Activated gamma-delta T cell treated with Interleukin-2 at 50 U/mL for 16 hours (primary cell): ENCODE measurements around the gene ABCC11.
"Not testable (repeated sequence)": the region's sequence is repeated elsewhere in the genome, so short reads cannot be mapped to it uniquely, and the experiment has no call there.

ENCODE experiments used
- DNase-seq: peaks from one replicate; pipeline ENCODE4 v3.0.0-alpha.2; 2020

Gene ABCC11

GRCh38 chr16:48244863-48245195, 2.5 kb downstream of the ABCC11 start:
- no peak for DNase-seq

GRCh38 chr16:48244080-48244862, 3.1 kb downstream of the ABCC11 start, which contains the start of gene LONP2:
TSS of gene LONP2 (plus strand) at chr16:48244300. CDS start at chr16:48244389, 89 bp downstream.
- peak; percentile 88 for DNase-seq

- DNase-seq, result not testable (repeated sequence)
These were observed 7.2 kb downstream of the ABCC11 start for GRCh38 chr16:48240147-48240546.

GRCh38 chr16:48236286-48236685, 11.1 kb downstream of the ABCC11 start:
- no peak for DNase-seq

- DNase-seq, result no peak
These were observed 11.7 kb downstream of the ABCC11 start for GRCh38 chr16:48235556-48236136.

GRCh38 chr16:48235058-48235555, 12.2 kb downstream of the ABCC11 start:
- no peak for DNase-seq

- DNase-seq, result no peak
These were observed 12.7 kb downstream of the ABCC11 start for GRCh38 chr16:48234630-48235029.

GRCh38 chr16:48232493-48233040, 14.8 kb downstream of the ABCC11 start:
- DNase-seq, result no peak

- DNase-seq, result peak; percentile 6
These were observed 15.4 kb downstream of the ABCC11 start for GRCh38 chr16:48231727-48232492.

- DNase-seq, result no peak
These were observed 21.9 kb downstream of the ABCC11 start for GRCh38 chr16:48225456-48225855.

GRCh38 chr16:48223490-48223889, 23.8 kb downstream of the ABCC11 start:
- no peak for DNase-seq

- DNase-seq, result no peak
These were observed 26.4 kb downstream of the ABCC11 start for GRCh38 chr16:48220891-48221290.

- no peak for DNase-seq
These were observed 28.9 kb downstream of the ABCC11 start for GRCh38 chr16:48218473-48218872.

- no peak for DNase-seq
These were observed 29.6 kb downstream of the ABCC11 start for GRCh38 chr16:48217708-48218107.

GRCh38 chr16:48215738-48216137, 31.6 kb downstream of the ABCC11 start:
- DNase-seq, result no peak

- DNase-seq, result no peak
These were observed 35.3 kb downstream of the ABCC11 start for GRCh38 chr16:48212033-48212432.

- no peak for DNase-seq
These were observed 36.6 kb downstream of the ABCC11 start for GRCh38 chr16:48210747-48211146.

- DNase-seq, result no peak
These were observed 40.6 kb downstream of the ABCC11 start for GRCh38 chr16:48206594-48207242.

GRCh38 chr16:48204825-48205151, 42.6 kb downstream of the ABCC11 start:
- no peak for DNase-seq

GRCh38 chr16:48203974-48204824, 43.1 kb downstream of the ABCC11 start:
- no peak for DNase-seq

- no peak for DNase-seq
These were observed 45.7 kb downstream of the ABCC11 start for GRCh38 chr16:48201515-48202201.
